GM21717 (cell line): ENCODE results near the gene ENO1.
"Not testable (repeated sequence)": the region's sequence is repeated elsewhere in the genome, so short reads cannot be mapped to it uniquely, and the experiment has no call there.

Source experiments
- ATAC-seq: cut with Tn5 transposase; IDR thresholded peaks from one replicate; pipeline ENCODE4 v1.9.1; 2021; ENCODE audit warnings: mild to moderate bottlenecking, moderate library complexity; ENCODE audit not compliant: unreplicated experiment

ENO1 gene

GRCh38 chr1:8878448-8878697 lies at the start of gene ENO1:
Gene ENO1 (minus strand): TSS chr1:8878686. CDS start chr1:8874908, 3,778 bp downstream.
- ATAC-seq, result no peak

GRCh38 chr1:8926707-8927694 lies 48.5 kb upstream of the ENO1 start:
- ATAC-seq, result no peak

DNA sequence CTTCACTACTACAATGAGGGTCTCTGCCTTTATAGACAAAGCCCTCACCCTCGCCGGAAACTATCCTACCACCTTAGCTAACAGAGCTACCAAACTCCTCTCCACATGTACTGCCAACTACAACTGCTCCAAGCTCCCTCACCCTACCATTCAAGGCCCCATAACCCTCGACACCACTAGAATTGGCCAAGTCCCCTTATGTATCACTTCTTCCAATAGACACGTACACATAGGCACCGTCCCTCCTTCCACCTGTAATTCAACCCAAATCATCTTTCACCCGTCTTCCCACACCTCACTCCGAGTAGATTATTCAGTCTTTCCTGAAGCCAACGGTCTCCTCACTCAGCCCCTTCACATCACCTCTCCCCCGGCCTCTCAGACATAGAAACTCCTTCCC lies 47.5 kb upstream of the ENO1 start:
- no peak for ATAC-seq

DNA sequence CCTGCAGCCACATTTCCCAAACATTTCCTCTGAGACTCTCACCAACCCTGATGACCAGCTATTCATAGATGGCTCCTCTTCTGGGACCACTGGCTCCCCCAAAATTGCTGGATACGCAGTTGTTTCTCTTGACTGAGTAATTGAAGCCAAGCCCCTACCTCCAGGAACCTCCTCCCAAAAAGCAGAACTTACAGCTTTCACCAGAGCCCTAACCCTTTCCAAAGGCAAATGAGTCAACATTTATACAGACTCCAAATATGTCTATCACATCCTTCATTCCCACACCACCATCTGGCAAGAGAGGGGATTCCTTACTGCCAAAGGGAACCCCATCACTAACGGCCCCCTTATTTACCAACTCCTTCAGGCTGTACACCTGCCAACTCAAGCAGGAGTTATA lies 46.9 kb upstream of the ENO1 start:
- ATAC-seq, result no peak

DNA sequence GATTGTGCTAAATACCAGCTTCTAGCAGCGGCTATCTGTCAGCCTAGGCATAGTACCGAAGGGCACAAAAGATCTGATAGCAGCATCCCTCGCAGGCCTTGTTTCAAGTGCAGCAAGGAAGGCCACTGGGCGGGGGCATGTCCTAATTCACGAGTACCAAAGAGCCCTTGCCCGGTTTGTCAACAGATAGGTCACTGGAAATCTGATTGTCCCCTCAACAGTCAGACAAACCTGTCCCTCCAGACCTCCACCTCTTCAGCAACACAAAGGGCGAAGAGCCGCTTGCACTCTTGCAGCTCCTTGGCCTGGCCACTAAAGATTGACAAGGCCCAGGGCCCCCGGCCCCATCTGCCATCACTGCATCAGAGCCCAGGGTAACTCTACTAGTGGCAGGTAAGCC lies 44.5 kb upstream of the ENO1 start:
- no peak for ATAC-seq

GRCh38 chr1:8917536-8917935 lies 39.0 kb upstream of the ENO1 start:
- not testable (repeated sequence) for ATAC-seq

- ATAC-seq, result no peak
These were observed 37.0 kb upstream of the ENO1 start for GRCh38 chr1:8915446-8915845.

DNA sequence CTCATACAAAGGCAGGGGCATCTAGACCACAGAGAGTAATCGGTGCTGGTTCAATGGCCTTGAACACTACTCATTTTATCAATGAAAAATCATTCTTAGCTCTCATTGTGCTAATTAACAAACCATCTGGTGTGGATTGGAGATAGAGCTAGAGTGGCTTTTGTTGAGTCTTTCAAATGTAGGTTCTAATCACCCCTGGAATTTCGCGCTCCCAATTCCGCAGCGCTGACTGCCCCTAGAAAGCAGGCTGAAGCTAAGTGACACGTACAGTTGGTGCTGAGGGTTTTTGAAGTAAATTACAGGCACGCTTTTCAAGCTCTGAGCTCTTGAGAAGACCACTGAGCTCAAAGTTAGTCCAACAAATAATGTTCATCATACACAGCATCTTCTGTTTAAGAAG lies 36.0 kb upstream of the ENO1 start:
- no peak for ATAC-seq

- no peak for ATAC-seq
These were observed 35.0 kb upstream of the ENO1 start for GRCh38 chr1:8913457-8913856.

GRCh38 chr1:8911416-8912309 lies 33.2 kb upstream of the ENO1 start:
- ATAC-seq, result no peak

- ATAC-seq, result no peak
These were observed 32.4 kb upstream of the ENO1 start for GRCh38 chr1:8910914-8911313.

DNA sequence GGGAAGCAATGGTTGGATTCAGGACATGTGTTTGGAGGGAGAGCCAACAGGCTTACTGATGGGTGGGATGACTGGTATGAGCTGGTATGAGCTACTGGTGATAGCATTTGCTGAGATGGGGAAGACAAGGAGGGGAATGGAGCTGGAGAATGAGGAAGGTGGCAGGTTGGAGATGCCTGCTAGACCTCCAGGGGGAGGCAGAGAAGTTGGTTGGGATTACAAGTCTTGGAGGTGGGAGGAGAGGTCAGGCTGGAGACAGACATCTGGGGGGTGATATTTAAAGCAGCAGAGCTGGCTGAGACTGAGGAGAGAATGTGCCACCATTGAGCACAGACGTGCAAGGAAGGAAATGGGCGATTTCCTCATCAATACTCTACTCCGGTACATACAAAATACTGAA lies 31.8 kb upstream of the ENO1 start:
- no peak for ATAC-seq

DNA sequence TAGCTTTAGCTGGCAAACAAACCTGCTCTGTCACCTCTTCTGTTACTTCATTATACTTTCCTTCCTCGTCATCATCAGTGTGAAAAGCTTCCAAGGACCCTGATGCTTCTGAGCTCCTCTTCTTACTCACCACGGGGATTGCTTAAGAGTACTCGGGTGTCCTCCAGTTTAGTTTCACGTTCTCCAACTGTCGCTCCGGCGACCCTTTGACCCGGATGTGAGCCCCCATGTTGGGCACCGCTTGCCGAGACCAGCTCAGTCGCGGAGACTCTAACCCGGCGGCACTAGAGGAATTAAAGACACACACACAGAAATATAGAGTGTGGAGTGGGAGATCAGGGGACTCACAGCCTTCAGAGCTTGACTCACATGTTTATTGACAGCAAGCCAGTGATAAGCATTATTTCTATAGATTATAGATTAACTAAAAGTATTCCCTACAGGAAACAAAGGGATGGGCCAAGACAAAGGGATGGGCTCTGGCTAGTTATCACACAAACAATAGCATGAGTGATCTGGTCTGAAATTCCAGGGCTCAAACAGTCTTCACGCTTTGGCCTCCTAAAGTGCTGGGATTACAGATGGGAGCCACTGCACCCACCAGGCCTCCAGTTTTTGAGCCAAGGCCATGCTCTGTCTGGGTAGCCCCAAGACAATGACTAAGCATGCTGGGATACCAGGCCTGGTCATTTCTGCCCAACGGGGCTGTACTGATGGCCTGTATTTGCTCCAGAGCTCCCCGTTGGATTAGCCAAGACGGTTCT lies 30.1 kb upstream of the ENO1 start:
- no peak for ATAC-seq

GRCh38 chr1:8905582-8906191 lies 27.2 kb upstream of the ENO1 start:
- no peak for ATAC-seq

DNA sequence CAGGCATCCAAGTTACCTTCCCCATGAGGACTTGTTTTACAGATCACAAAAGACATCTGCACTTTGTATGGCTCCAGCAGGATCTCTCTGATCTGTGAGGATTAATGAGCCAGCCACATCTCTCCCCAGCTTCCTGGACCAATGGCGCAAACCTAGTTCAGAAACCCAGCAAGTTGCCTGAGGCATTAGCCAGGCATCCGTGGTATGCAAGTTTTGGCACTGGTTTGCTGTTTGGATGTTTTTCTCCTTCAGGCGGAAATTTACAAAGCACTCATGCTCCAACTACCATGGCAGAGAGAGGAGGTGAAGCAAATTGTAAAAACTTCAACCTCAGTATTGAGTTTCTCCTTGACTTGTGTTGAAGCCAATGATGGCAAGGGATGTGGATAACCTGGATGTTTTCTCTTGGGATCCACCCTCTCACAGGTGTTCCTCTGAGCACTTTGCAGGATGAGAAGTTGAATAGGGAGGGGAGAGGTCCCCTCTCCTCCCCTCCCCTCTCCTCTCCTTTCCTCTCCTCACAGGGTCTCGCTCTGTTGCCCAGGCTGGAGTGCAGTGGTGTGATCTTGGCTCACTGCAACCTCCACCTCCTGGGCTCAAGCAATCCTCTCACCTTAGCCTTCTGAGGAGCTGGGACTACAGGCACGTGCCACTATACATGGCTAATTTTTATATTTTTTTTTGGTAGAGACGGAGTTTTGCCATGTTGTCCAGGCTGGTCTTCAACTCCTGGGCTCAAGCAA lies 25.6 kb upstream of the ENO1 start:
- no peak for ATAC-seq

DNA sequence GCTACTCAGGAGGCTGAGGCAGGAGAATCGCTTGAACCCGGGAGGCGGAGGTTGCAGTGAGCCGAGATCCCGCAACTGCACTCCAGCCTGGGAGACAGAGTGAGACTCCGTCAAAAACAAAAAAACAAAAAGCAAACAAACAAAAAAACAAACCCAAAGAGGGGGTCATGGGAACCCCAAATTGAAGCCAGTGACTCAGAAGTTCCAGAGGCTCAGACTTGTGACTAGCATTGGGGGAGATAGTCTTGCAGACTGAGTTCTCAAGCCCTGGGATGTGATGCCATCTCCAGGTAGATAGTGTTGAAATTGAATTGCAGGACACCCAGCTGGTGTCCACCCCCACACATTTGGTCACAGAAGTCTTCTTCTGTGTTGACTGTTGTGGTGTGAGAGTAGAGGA lies 24.9 kb upstream of the ENO1 start:
- ATAC-seq, result no peak

GRCh38 chr1:8902765-8903164 lies 24.3 kb upstream of the ENO1 start:
- no peak for ATAC-seq

DNA sequence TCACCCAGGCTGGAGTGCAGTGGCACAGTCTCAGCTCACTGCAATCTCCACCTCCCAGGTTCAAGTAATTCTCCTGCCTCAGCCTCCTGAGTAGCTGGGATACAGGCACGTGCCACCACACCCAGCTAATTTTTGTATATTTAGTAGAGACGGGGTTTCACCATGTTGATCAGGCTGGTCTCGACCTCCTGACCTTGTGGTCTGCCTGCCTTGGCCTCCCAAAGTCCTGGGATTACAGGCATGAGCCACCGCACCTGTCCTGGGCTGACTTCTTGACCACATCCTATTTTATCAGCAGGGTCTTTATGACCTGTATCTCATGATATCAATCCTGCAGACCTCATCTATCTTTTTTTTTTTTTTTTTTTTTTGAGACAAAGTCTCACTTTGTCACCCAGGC lies 22.2 kb upstream of the ENO1 start:
- ATAC-seq, result not testable (repeated sequence)

DNA sequence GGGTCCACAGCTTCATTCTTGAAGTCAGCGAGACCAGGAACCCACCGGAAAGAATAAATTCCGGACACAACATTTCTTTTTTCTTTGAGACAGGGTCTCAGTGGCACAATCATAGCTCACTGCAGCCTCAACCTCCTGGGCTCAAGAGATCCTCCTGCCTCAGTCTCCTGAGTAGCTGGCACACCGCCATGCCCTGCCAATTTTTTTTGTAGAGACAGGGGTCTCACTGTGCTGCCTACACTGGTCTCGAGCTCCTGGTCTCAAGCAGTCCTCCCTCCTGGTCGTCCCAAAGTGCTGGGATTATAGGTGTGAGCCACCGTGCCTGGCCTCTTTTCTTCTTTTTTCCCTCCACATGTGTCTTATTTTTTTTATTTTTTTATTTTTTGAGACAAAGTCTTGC lies 20.6 kb upstream of the ENO1 start:
- no peak for ATAC-seq

GRCh38 chr1:8898418-8898817 lies 19.9 kb upstream of the ENO1 start:
- ATAC-seq, result not testable (repeated sequence)
